ENCODE results near the gene ANK3.

DNA sequence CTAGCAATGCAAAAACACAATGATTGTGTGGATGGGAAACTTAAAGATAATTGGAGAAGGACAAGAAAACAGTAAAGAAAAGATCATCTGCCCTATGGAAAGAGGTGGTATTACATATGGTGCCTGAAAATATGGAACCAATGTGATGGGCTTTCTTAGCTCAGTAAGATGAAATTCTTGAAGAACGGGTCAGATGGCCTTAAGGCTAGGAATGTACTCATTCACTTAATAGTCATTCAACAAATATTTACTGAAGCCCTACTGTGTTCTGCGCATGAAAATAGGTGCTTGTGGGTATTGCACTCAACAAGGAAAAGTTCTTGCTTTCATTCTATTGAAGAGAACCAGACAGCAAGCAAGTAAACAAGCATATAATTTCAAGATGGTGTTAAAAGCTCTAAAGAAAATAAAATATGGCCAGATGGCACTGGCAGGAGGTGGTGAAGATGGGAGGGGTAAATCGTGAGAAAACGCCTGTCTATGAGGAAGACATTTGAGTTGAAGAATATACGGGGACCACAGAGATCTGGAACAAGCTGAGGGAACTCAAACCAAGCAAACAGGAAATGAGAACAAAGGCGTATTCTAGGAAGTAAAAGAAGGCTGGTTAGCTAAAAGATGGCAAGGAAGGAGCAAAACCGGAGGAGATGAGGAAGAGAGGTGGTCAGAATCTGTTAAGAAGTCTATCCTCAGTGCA is 179.7 kb downstream of the ANK3 start:
- no peak for TF ChIP-seq POLR2A (IDR thresholded peaks at IDR 0.05)
- TF ChIP-seq, protein P1, sequence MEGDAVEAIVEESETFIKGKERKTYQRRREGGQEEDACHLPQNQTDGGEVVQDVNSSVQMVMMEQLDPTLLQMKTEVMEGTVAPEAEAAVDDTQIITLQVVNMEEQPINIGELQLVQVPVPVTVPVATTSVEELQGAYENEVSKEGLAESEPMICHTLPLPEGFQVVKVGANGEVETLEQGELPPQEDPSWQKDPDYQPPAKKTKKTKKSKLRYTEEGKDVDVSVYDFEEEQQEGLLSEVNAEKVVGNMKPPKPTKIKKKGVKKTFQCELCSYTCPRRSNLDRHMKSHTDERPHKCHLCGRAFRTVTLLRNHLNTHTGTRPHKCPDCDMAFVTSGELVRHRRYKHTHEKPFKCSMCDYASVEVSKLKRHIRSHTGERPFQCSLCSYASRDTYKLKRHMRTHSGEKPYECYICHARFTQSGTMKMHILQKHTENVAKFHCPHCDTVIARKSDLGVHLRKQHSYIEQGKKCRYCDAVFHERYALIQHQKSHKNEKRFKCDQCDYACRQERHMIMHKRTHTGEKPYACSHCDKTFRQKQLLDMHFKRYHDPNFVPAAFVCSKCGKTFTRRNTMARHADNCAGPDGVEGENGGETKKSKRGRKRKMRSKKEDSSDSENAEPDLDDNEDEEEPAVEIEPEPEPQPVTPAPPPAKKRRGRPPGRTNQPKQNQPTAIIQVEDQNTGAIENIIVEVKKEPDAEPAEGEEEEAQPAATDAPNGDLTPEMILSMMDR (IDR thresholded peaks at IDR 0.05) = no peak
- TF ChIP-seq POLR2AphosphoS5 (IDR thresholded peaks at IDR 0.05) = no peak

Measured in breast epithelium (tissue), 3 donors.